Ectodermal cell (in vitro differentiated cells): ENCODE data around the gene TMPRSS6.

Experiments
- H3K27ac ChIP-seq: 2 replicates; pipeline ENCODE4 v1.7.0; 2013; ENCODE audit warnings: mild to moderate bottlenecking, low read depth, low read length; ENCODE audit not compliant: insufficient read depth, poor library complexity, severe bottlenecking
- H3K27me3 ChIP-seq: 2 replicates; pipeline ENCODE4 v1.7.0; 2013; ENCODE audit warnings: mild to moderate bottlenecking, low read length; ENCODE audit not compliant: insufficient read depth, control insufficient read depth, poor library complexity, severe bottlenecking
- H3K36me3 ChIP-seq: one replicate; pipeline ENCODE4 v1.7.0; 2013; ENCODE audit warnings: low read length; ENCODE audit not compliant: control insufficient read depth, insufficient read depth
- H3K4me1 ChIP-seq: one replicate; pipeline ENCODE4 v1.7.0; 2013; ENCODE audit warnings: low read length; ENCODE audit not compliant: control insufficient read depth, insufficient read depth
- H3K4me3 ChIP-seq: 2 replicates; pipeline ENCODE4 v1.7.0; 2013; ENCODE audit warnings: low read depth, low read length, control low read depth; ENCODE audit not compliant: insufficient read depth
- H3K9me3 ChIP-seq: 2 replicates; pipeline ENCODE4 v1.7.0; 2013; ENCODE audit warnings: mild to moderate bottlenecking, low read length, moderate library complexity; ENCODE audit not compliant: control insufficient read depth
- WGBS, 2 experiments: methylation state at CpG; one replicate each; pipeline ENCODE4 v1.1.7; 2013; ENCODE audit warnings: missing lambda C conversion rate in 2 of 2; 5-methylcytosine and 5-hydroxymethylcytosine counted together

TMPRSS6 gene

DNA sequence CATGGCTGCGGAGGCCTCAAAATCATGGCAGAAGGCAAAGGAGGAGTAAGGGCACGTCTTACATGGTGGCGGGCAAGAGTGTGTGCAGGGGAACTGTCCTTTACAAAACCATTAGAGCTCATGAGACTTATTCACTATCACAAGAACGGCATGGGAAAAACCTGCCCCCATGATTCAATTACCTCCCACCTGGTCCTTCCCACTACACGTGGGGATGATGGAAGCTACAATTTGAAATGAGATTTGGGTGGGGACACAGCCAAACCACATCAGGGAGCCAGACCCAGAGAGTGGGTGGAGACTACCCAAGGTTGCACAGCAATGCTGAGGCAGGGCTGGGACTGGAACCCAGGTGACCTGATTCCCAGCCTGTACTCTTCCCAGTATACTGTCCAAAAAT, 8.6 kb upstream of the TMPRSS6 start:
- Histone ChIP-seq H3K4me3 (no peak overlapping the region), H3K4me1 (peaks cover 4% of the 10 kb centered on the region), H3K27ac (no peak overlapping the region), H3K27me3 (no peaks in the 10 kb centered on the region), H3K9me3 (no peaks in the 10 kb centered on the region), H3K36me3 (no peaks in the 10 kb centered on the region)
- WGBS, 2 experiments, result 84 to 95% methylated on average over 3 to 5 of the region's 5 CpGs

DNA sequence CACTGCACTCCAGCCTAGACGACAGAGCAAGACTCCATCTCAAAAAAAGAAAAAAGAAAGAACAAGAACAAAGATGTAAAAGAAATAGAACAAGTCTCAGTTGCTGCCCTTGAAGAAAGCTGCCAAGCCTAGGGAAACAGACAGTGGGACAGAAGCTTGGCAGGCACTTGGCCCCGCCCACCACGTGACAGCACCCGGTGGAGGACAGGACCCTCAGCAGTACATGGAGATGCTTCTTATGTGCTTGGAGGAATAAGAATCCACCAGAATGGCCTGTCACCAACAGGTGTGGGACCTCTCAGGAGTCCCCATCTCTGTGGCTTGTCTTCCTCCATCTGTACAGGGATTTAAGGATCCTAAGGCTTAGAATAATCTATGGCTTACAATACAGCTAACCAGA, 7.6 kb upstream of the TMPRSS6 start:
- H3K4me1 ChIP-seq, result peaks cover 2% of the 10 kb centered on the region
- H3K4me3 ChIP-seq, result no peak overlapping the region
- no peaks in the 10 kb centered on the region for H3K9me3 ChIP-seq
- no peak overlapping the region for H3K27ac ChIP-seq
- WGBS, 2 experiments, result 68 to 71% methylated on average over 4 of the region's 4 CpGs
- H3K27me3 ChIP-seq, result no peaks in the 10 kb centered on the region
- H3K36me3 ChIP-seq, result no peaks in the 10 kb centered on the region

DNA sequence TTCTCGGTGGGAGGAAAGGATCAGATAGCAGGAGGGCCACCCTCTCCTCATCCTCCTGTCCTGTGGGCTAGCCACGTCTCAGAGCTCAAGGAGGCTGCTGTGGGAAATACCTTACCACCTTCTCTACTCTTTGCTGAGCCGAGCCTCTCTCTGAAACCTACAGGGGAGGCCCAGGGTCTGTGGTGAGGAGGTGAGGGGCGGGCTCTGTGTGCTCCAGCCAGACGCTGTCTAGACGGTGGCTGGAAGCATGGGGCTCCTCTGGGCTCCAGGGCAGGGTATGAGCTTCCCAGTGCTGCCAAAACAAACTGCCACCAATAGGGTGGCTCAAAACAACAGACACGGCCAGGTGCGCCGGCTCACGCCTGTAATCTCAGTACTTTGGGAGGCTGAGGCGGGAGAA, 5.5 kb upstream of the TMPRSS6 start:
- Histone ChIP-seq H3K9me3 (no peaks in the 10 kb centered on the region), H3K4me1 (no peaks in the 10 kb centered on the region), H3K27me3 (no peaks in the 10 kb centered on the region), H3K27ac (no peak overlapping the region), H3K4me3 (no peak overlapping the region), H3K36me3 (no peaks in the 10 kb centered on the region)
- WGBS, 2 experiments, result 84 to 86% methylated on average over 11 of the region's 11 CpGs

DNA sequence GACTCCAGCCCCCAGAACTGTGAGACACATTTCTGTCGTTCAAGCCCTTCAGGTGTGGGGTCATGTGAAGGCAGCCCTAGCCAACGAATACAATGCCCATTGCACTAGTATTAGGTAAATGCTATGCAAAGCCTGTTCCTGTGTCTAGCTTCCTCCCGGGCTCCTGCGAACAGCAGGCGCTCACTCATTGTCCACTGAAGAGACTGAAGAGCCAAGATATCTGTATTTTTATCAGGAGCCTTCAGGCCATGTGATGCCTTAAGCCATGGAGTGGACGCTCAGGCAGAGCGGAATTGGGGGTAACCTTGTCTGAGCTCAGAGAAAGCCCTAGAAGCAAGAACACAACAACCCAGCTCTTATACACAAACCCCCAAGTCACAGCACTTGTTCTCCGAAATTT, 4.2 kb upstream of the TMPRSS6 start:
- no peaks in the 10 kb centered on the region for H3K9me3 ChIP-seq
- H3K27ac ChIP-seq, result no peak overlapping the region
- no peaks in the 10 kb centered on the region for H3K27me3 ChIP-seq
- H3K36me3 ChIP-seq, result no peaks in the 10 kb centered on the region
- WGBS, 2 experiments, result 76 to 78% methylated on average over 8 of the region's 8 CpGs
- H3K4me1 ChIP-seq, result no peaks in the 10 kb centered on the region
- H3K4me3 ChIP-seq, result no peak overlapping the region

DNA sequence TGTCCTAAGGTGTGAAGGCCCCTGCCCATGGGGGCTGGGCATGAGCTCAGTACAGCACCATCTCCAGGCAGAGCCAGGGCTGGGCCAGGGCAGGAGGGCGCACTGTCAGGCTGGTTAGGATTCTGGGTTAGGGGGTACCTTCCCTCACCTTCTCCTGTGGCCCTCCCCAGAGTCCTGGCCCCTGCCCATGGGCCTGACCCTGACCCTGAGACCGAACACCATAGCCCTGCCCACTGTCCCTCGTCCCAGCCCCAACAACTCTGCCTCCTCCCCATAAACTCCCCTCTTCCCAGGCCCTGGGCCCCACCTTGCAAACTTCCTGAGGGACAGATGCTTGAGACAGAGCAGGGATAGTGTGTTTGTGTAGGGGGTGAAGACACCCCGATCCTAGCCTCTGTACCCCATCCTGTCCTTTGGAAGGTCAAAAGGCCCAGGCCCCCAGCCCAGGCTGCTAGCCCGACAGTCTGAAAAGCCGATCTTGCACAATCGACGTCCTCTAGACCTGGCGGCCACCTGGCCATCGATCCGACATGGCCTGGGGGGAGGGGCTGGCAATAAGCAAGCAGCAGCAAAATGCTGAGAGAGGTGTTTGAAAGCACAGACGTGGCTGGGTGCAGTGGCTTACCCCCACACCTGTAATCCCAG, 2.7 kb upstream of the TMPRSS6 start:
- no peaks in the 10 kb centered on the region for H3K9me3 ChIP-seq
- 85 to 89% methylated on average over 12 of the region's 12 CpGs for WGBS, 2 experiments
- H3K4me1 ChIP-seq, result no peaks in the 10 kb centered on the region
- H3K27ac ChIP-seq, result no peak overlapping the region
- H3K4me3 ChIP-seq, result no peak overlapping the region
- H3K36me3 ChIP-seq, result no peaks in the 10 kb centered on the region
- no peaks in the 10 kb centered on the region for H3K27me3 ChIP-seq

DNA sequence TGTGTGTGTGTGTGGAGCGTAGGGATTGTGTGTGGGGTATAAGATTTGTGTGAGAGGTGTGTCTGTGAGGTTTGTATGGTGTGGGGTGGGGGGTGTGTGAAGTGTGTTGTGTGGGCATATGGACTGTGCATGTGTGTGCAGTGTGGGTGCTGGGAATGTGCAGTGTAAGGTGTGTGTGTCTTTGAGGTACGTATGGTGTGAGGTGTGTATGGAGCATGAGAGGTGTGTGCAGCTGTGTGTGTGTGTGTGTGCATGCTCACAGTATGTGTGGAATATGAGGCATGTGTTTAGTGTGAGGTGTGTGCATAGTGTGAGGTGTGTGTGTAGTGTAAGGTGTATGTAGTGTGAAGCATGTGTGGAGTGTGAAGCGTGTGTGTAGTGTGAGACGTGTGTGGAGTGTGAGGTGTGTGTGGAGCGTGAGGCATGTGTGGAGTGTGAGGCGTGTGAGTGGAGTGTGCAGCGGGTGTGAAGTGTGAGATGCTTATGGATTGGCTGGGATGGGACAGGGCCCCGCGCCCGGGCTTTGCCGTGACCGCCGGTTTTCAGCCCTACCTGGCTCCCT, 1.7 kb upstream of the TMPRSS6 start:
- Histone ChIP-seq H3K27ac (no peak overlapping the region), H3K36me3 (no peaks in the 10 kb centered on the region), H3K9me3 (no peaks in the 10 kb centered on the region), H3K4me1 (no peaks in the 10 kb centered on the region), H3K27me3 (no peaks in the 10 kb centered on the region), H3K4me3 (no peak overlapping the region)
- WGBS, 2 experiments, result 94 to 95% methylated on average over 13 of the region's 13 CpGs

DNA sequence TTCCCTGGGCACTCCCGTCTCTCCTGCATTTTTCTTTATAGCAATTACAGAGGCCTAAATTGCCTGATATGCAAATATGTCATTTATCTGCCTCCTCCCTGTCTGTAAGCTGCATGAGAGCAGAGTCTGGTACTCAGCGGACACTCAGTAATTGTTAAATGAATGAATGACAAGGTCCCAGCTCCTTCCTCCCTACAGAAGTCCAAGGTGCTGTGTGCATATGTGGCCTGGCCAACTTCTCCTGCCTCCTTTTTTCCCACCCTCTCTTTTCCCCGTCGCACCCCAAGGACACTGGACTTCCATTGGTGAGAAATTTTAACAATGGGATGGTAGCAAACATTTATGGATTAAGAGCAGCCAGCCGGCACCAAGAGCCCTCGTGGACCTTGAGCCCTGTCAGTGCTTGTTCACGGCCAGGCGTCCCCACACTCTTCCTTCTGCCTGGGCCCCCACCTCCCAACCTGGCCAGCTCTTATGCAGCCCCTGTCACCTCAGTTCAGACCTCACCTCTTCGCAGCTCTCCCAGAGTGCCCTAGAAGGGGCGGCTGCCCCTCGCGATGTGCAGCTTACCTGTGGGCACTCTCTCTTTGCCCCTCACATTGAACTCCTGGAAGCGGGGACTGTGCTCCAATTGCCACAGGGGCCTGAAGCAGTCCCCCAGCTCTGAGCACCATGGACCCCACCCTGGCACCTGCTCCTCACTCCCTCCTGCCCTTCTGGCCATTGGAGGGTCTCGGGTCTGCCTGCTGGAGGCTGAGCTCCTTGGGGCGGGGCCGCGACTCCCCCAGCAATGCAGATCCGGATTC, 1.5 kb downstream of the TMPRSS6 start:
- H3K9me3 ChIP-seq, result no peaks in the 10 kb centered on the region
- no peak overlapping the region for H3K27ac ChIP-seq
- no peaks in the 10 kb centered on the region for H3K27me3 ChIP-seq
- no peaks in the 10 kb centered on the region for H3K4me1 ChIP-seq
- WGBS, 2 experiments, result 92% methylated on average over 18 of the region's 18 CpGs
- H3K4me3 ChIP-seq, result no peak overlapping the region
- H3K36me3 ChIP-seq, result no peaks in the 10 kb centered on the region

DNA sequence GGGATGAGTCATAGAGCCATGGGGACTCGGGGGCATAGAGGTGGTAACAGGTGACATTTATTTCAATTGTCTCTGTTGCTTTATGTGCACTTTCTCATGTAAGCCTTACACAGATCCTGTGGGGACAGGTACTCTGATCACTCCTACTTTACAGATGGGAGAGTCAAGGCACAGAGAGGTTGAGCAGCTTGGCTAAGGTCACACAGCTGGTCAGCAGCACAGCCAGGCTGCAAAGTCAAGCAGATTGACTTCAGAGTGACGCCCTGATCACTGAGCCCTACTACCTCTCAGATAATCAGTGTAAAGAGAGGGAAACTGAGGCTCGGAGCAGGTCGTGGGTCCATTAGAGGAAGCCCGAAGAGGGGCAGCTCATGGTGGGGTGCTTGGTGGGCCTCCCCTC, 3.5 kb downstream of the TMPRSS6 start:
- H3K4me1 ChIP-seq, result no peaks in the 10 kb centered on the region
- no peaks in the 10 kb centered on the region for H3K9me3 ChIP-seq
- no peaks in the 10 kb centered on the region for H3K36me3 ChIP-seq
- WGBS, 2 experiments, result 92 to 97% methylated on average over 5 of the region's 5 CpGs
- no peak overlapping the region for H3K27ac ChIP-seq
- no peak overlapping the region for H3K4me3 ChIP-seq
- H3K27me3 ChIP-seq, result no peaks in the 10 kb centered on the region

DNA sequence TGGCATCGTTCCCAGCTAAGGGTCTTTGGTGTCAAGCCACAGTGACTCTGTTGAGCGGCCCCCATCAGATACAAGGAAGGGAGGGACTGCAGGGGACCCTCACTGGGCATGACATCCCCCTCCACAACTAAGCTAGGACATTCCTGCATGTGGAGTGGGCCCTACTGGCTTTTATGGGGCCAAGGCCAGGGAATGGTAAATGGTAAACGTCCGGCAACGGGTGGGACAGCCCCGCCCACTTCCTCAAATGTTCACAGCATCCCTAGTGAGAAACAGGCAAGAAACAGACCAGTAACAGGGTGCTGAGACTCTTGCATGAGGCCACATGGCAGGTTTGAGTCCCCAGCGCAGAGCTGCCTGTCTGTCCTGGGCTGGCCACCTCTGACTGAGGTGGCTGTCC, 4.4 kb downstream of the TMPRSS6 start:
- no peaks in the 10 kb centered on the region for H3K4me1 ChIP-seq

DNA sequence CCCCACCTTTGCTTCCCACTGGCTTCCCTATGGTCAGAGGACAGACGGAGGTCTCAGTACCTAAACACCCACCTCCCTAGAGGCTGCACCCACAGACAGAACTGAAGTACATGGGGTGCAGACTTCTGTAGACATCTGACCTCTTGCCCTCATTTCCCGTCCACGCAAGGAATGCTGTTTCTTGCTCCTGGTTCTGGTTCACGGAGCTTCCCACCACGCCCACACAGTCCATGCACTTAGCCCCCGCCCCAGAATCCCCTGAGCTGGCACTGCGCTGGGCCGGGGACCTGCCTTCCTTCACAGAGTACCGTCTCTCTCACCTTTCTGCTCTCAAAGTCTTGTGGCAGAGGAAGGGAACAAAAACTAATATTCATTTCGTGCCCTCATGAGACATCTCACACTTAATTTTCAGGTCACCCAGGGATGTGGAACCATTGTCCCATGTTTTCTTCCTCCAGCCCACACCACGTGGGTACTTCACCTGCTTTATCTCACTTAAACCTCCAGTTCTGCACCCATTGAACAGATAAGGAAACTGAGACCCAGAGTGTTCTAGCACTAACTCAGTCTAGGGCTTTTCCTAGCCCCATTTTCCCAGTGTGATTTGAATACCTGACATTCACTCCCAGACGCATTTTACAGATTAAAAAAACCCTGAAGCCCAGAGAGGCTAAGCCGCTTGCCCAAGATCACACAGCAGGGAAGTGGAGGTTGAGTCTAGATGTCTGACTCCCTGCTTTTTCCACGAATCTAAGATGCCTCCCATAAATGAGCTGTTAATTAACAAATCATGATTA, 5.7 kb downstream of the TMPRSS6 start:
- H3K27ac ChIP-seq, result no peak overlapping the region
- H3K4me1 ChIP-seq, result no peaks in the 10 kb centered on the region
- no peaks in the 10 kb centered on the region for H3K36me3 ChIP-seq
- WGBS, 2 experiments, result 86 to 88% methylated on average over 14 of the region's 14 CpGs
- no peak overlapping the region for H3K4me3 ChIP-seq
- no peaks in the 10 kb centered on the region for H3K27me3 ChIP-seq
- no peaks in the 10 kb centered on the region for H3K9me3 ChIP-seq

More for the DNA sequence above, 4.4 kb downstream of the TMPRSS6 start:
- no peaks in the 10 kb centered on the region for H3K9me3 ChIP-seq
- H3K27me3 ChIP-seq, result no peaks in the 10 kb centered on the region
- no peak overlapping the region for H3K27ac ChIP-seq
- no peak overlapping the region for H3K4me3 ChIP-seq
- 58 to 60% methylated on average over 7 of the region's 7 CpGs for WGBS, 2 experiments
- H3K36me3 ChIP-seq, result no peaks in the 10 kb centered on the region
